CD4-positive, alpha-beta T cell treated with Interferon gamma for 1 hour (primary cell): Measurements from ENCODE around the gene LTO1.
"Not testable (repeated sequence)": the region's sequence is repeated elsewhere in the genome, so short reads cannot be mapped to it uniquely, and the experiment has no call there.

ENCODE experiments used
- DNase-seq: peaks from one replicate; pipeline ENCODE4 v3.0.0-alpha.2; 2020

Gene LTO1

GRCh38 chr11:69630017-69630416 is 45.1 kb downstream of the LTO1 start:
- DNase-seq, result no peak

GRCh38 chr11:69627551-69627950 is 47.6 kb downstream of the LTO1 start:
- DNase-seq, result no peak

GRCh38 chr11:69625476-69625875 is 49.7 kb downstream of the LTO1 start:
- DNase-seq, result no peak

GRCh38 chr11:69624293-69624692 is 50.9 kb downstream of the LTO1 start:
- no peak for DNase-seq

GRCh38 chr11:69622097-69622681 is 53.0 kb downstream of the LTO1 start:
- not testable (repeated sequence) for DNase-seq

- no peak for DNase-seq
These were observed 54.4 kb downstream of the LTO1 start for GRCh38 chr11:69620683-69621290.

- DNase-seq, result no peak
These were observed 56.9 kb downstream of the LTO1 start for GRCh38 chr11:69618237-69618636.

GRCh38 chr11:69617682-69618081 is 57.5 kb downstream of the LTO1 start:
- DNase-seq, result no peak

GRCh38 chr11:69617220-69617619 is 57.9 kb downstream of the LTO1 start:
- no peak for DNase-seq
